Endometrial microvascular endothelial cells (primary cell): ENCODE results near the gene OASL. TPM values are rescaled to one million over a fixed set of nuclear protein-coding genes. Genes with fewer than 3 reads are reported as not detected.

Source experiments
- in situ Hi-C: cut with HindIII; loops from 2 replicates; pipeline ENCODE4 v1.10.0; 2017; ENCODE audit warnings: low sequenced_read_pairs, low pct_unique_long_range_greater_than_20kb; ENCODE audit errors: inconsistent ontology term
- total RNA-seq: library from RNA; depleted of rRNA; stranded (reverse); fragments of >200 nt; gene quantifications from one replicate; pipeline ENCODE4 v1.2.3, GENCODE V29; 2015; ENCODE audit errors: inconsistent ontology term

Gene OASL
- total RNA-seq, 1 donor from 2014 or later, result 3.9 TPM

- in situ Hi-C loops, result no loop called here
These were observed 20.0 kb downstream of the OASL start for GRCh38 chr12:121018860-121019617.

DNA sequence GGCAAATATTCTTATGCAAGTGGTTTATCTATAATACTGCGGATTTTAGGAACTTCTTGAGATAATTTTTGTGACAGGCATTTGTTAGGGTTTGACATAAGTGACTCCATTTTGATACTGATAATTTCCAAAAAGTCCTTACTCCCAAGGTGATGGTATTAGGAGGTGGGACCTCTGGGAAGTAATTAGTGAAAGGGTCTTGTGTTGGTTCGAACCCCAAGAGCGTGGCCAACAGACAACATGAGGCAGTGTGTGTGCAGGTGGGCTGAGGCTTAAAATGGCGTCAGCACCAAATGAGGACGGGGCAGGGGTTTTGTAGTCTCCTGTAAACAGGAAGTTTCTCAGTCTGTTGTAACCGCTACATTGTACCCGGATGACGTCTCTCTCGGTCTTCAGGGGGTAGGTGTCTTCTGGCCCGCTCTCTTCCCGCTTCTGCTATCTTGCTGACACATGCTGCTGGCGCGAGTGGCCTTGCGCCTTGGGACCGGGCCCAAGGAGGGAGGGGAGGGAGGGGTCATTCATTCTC, 21.0 kb downstream of the OASL start:
- in situ Hi-C loops, result no loop called here

GRCh38 chr12:121015825-121016766, 22.9 kb downstream of the OASL start, which contains the start of gene C12orf43:
Gene C12orf43 (minus strand): TSS chr12:121016487. CDS start chr12:121016474, 13 bp downstream.
- in situ Hi-C loops, result no loop called here

DNA sequence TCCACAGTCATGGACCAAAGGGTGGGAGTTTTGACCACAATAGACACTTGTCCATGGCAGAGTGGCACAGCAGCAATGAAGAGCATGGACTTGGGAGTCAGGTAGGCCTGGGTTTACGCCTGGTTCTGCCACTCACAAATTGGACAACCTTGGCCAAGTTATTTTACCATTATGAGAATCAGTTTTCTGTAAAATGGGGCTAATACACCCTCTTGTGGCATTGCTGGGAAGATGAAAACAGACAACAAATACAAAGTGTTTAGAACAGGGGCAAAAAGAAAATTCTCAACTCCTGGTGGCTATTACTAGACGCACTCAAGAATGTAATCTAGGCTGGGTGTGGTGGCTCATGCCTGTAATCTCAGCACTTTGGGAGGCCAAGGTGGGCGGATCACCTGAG, 25.3 kb downstream of the OASL start:
- in situ Hi-C loops, result no loop called here

- in situ Hi-C loops, result no loop called here
These were observed 27.2 kb downstream of the OASL start for GRCh38 chr12:121011820-121012219.

GRCh38 chr12:121010860-121011259, 28.2 kb downstream of the OASL start:
- in situ Hi-C loops, result no loop called here

- in situ Hi-C loops, result no loop called here
These were observed 29.3 kb downstream of the OASL start for GRCh38 chr12:121009741-121010140.

DNA sequence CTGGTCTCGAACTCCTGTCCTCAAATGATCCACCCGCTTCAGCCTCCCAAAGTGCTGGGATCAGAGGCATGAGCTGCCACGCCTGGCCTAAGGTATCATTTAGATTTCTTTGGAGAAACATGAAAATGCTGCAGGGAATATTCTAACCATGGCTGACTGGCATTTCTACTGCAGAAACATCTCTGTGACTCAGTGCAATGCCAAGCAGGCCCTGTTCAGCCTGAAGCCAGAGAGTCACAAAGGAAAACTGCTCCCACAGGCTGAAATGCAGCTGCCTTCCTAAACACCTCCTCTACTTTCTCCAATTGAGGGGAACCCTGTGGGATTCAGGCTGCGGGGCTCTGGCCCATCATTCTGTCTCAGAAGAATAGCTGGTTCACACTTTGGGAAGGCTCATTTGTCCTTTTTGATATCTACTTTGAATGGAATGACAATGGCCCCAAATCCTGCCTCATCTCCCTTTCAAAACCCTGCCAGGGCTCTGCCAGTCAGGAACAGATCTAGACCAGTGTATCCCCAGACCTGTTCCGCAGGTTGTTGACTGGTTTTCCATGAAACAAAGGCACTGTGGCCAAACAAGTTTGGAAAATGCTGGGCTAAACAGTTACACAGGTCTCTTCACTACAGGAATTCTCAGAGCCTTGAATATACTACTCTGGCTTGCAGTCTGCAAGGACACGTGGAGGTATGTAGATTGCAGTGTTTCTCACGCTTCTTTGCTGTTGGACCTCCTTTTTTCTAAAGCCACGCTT, 30.5 kb downstream of the OASL start:
- in situ Hi-C loops, result no loop called here

- in situ Hi-C loops, result no loop called here
These were observed 33.7 kb downstream of the OASL start for GRCh38 chr12:121005346-121005815.

GRCh38 chr12:121004253-121004815, 34.7 kb downstream of the OASL start:
- in situ Hi-C loops, result no loop called here

GRCh38 chr12:121003650-121004049, 35.4 kb downstream of the OASL start:
- in situ Hi-C loops, result no loop called here

- in situ Hi-C loops, result no loop called here
These were observed 37.1 kb downstream of the OASL start for GRCh38 chr12:121001841-121002483.

DNA sequence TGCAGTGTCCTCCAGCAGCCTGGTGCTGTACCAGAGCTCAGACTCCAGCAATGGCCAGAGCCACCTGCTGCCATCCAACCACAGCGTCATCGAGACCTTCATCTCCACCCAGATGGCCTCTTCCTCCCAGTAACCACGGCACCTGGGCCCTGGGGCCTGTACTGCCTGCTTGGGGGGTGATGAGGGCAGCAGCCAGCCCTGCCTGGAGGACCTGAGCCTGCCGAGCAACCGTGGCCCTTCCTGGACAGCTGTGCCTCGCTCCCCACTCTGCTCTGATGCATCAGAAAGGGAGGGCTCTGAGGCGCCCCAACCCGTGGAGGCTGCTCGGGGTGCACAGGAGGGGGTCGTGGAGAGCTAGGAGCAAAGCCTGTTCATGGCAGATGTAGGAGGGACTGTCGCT, 38.0 kb downstream of the OASL start:
- in situ Hi-C loops, result no loop called here

- in situ Hi-C loops, result no loop called here
These were observed 38.5 kb downstream of the OASL start for GRCh38 chr12:121000530-121000929.

- in situ Hi-C loops, result no loop called here
These were observed 39.6 kb downstream of the OASL start for GRCh38 chr12:120999191-121000120.

GRCh38 chr12:120998435-120998834, 40.6 kb downstream of the OASL start:
- in situ Hi-C loops, result no loop called here

GRCh38 chr12:120997448-120997847, 41.6 kb downstream of the OASL start:
- in situ Hi-C loops, result no loop called here
